NCI-H510A (cell line): ENCODE data around the gene HPCAL4.

Source experiments
- DNase-seq: peaks from one replicate; lab custom pipeline; 2025; lab: John Stamatoyannopoulos, UW

HPCAL4 gene

GRCh38 chr1:39701049-39701439, 9.8 kb upstream of the HPCAL4 start:
- DNase-seq, result peak; percentile 100

- no peak for DNase-seq
Measured at GRCh38 chr1:39700348-39700747, 9.1 kb upstream of the HPCAL4 start.

- DNase-seq, result no peak
Measured at GRCh38 chr1:39699419-39699818, 8.2 kb upstream of the HPCAL4 start.

- DNase-seq, result no peak
Measured at GRCh38 chr1:39698568-39698967, 7.3 kb upstream of the HPCAL4 start.

GRCh38 chr1:39696448-39696847, 5.2 kb upstream of the HPCAL4 start:
- DNase-seq, result no peak

GRCh38 chr1:39695016-39695415, 3.8 kb upstream of the HPCAL4 start:
- DNase-seq, result no peak

- DNase-seq, result peak; percentile 75
Measured at GRCh38 chr1:39694026-39694425, 2.8 kb upstream of the HPCAL4 start.

GRCh38 chr1:39692152-39693074, 1.2 kb upstream of the HPCAL4 start:
- peak; percentile 100 for DNase-seq

GRCh38 chr1:39690794-39691382, 345 bp downstream of the HPCAL4 start:
- peak; percentile 98 for DNase-seq

- no peak for DNase-seq
Measured at GRCh38 chr1:39690225-39690624, 1.0 kb downstream of the HPCAL4 start.

GRCh38 chr1:39689635-39690034, 1.6 kb downstream of the HPCAL4 start:
- DNase-seq, result peak; percentile 98

- DNase-seq, result peak; percentile 97
Measured at GRCh38 chr1:39689214-39689613, 2.0 kb downstream of the HPCAL4 start.

GRCh38 chr1:39688706-39689105, 2.5 kb downstream of the HPCAL4 start:
- DNase-seq, result no peak

- no peak for DNase-seq
Measured at GRCh38 chr1:39687243-39687642, 4.0 kb downstream of the HPCAL4 start.

GRCh38 chr1:39685071-39685470, 6.2 kb downstream of the HPCAL4 start:
- DNase-seq, result no peak

GRCh38 chr1:39684313-39684664, 6.9 kb downstream of the HPCAL4 start:
- no peak for DNase-seq

GRCh38 chr1:39683591-39684312, 7.5 kb downstream of the HPCAL4 start:
- DNase-seq, result no peak

- no peak for DNase-seq
Measured at GRCh38 chr1:39681999-39682398, 9.2 kb downstream of the HPCAL4 start.

GRCh38 chr1:39681294-39681693, 9.9 kb downstream of the HPCAL4 start:
- DNase-seq, result no peak

- DNase-seq, result no peak
Measured at GRCh38 chr1:39680751-39681150, 10.5 kb downstream of the HPCAL4 start.

GRCh38 chr1:39679821-39680220, 11.4 kb downstream of the HPCAL4 start:
- DNase-seq, result no peak

- no peak for DNase-seq
Measured at GRCh38 chr1:39678889-39679288, 12.3 kb downstream of the HPCAL4 start.

GRCh38 chr1:39677645-39678044, 13.6 kb downstream of the HPCAL4 start:
- no peak for DNase-seq
